HG03342 (cell line): ENCODE results near the gene SHPK.

Experiments
- ATAC-seq: cut with Tn5 transposase; IDR thresholded peaks from one replicate; pipeline ENCODE4 v1.9.1; 2021; ENCODE audit warnings: mild to moderate bottlenecking, moderate library complexity; ENCODE audit not compliant: unreplicated experiment

SHPK gene

GRCh38 chr17:3663102-3664011 is 27.3 kb upstream of the SHPK start:
- no peak for ATAC-seq

DNA sequence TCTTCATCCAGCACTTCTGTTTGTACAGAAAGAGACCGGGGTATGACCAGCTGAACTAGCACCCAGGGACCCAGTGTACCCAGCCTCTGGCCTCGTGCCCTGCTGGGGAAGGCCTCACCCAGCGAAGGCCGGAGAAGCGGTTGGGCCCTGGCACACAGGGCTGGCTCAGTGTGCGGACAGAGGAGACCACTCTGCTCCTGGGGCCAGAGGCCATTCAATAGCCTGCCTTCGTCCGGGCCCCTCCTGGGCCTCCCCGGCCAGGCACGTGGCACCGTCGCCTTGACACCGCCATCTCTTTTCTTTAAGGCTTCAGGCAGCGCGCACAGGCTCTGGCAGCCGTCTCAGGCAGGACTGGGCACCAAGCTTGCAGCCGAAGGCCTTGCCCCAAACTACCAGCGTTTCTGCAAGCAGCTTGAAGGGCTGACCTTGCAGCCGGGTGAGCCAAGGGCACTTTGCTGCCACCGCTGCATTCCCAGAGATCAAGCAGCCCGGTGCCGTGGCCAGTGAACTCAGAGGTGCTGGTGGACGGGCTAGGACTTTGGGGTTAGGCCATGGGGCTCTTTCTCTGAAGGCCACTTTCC is 24.4 kb upstream of the SHPK start:
- no peak for ATAC-seq

- no peak for ATAC-seq
Observed at GRCh38 chr17:3659541-3660111, 23.6 kb upstream of the SHPK start.

GRCh38 chr17:3658784-3659449 is 22.9 kb upstream of the SHPK start:
- ATAC-seq = no peak

- no peak for ATAC-seq
Observed at GRCh38 chr17:3657874-3658783, 22.1 kb upstream of the SHPK start.

DNA sequence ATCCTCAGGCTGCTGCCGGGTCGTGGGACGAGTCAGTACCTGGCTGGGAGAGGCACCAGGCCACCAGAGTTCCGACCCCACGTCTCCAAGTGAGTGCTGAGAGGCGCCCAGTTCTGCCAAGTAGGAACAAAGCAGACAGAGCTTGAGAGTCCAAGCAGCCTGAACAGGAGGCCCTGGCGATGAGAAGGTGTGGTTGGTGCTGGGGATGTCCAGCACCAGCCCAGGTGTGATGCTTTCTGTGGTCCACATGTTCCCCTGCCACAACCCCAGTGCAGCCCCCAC is 21.5 kb upstream of the SHPK start:
- ATAC-seq = no peak

GRCh38 chr17:3656755-3657587 is 20.9 kb upstream of the SHPK start:
- no peak for ATAC-seq

- no peak for ATAC-seq
Observed at GRCh38 chr17:3656353-3656752, 20.3 kb upstream of the SHPK start.

DNA sequence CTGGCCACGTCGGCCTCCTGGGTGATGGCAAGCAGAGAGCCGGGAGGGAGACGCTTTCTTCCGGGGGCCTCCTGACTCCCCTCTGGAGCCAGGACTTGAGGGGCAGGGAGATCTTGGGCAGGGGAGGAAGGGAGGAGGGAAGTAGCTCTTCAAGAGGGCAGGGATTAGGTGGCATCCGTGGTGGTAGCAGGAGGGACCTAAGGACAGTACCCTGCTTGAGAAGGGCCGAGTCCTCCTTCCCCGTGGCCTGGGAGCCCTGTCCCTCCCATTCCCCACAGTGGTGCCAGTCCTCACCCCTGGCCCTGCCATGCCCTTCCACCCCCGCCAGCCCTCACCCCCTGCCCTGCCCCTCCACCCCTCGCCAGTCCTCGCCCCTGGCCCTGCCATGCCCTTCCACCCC is 19.7 kb upstream of the SHPK start:
- no peak for ATAC-seq

DNA sequence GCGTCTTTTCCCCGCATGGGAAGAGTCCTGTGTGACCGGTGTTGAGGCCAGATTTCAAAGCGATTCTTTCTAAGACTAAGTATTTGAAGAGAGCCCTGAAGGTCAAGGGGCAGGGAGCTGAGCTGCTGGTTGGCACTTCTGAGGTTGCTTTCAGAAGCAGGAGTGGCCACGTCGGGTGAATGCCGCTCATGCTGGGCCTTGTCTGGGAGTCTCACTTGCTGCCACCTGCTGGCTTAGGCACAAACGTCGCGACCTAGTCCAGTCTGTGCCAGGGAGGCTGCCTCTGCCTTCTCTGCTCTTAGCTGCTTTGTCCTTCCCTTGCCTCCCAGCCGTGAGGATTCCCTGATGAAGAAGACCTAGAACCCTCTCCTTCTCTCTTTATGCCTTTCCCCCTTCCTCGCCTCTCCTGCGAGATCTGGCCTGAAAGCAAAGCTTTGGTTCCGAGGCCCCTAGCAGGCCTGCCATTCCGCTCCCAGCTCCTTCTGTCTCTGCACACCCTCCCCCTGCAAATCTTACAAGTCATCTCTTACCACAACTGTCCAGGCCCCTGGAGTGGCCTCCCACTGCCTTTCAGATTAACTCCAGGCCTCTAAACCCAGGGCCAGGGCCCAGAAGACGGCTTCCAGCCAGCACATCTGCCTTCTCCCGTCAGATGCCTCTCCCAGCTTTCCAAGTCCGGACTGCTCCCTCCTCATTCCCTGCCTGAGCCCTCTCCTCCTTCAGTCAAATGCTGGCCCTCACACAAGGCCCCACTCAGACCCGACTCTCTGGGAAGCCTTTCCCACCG is 11.9 kb upstream of the SHPK start:
- ATAC-seq = no peak

DNA sequence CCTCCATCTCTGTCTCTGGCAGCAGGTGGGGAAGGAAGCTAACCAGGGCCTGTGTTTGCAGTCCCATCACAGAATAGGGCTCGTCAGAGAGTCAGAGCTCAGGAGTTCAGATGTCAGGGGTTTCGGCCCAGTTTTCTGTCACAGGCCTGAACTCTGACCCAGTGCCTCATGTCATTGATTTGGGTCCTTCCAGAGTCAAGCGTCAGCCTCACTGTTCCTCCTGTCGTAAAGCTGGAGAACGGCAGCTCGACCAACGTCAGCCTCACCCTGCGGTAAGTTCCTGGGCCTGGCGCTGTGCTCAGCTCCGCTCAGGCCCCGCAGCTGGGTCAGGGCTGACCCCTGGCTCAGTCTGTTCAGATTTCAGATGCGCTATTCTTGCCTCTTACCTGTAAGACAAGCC is 11.2 kb upstream of the SHPK start:
- no peak for ATAC-seq

DNA sequence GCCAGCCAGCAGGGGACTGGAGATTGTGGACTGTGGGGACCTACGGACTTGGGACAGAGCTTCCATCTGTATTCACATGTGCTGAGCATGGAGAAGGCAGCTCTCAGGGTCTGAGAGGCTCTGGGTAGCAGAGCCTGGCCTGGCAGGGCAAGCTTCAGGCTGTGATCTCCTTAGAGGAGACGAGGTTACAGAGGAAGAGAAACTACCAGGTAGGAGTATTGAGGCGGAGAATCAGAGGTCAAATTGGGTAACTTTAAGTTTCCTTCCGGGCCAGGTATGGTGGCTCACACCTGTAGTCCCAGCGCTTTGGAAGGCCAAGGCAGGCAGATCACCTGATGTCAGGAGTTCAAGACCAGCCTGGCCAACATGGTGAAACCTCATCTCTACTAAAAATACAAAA is 9.3 kb upstream of the SHPK start:
- no peak for ATAC-seq

DNA sequence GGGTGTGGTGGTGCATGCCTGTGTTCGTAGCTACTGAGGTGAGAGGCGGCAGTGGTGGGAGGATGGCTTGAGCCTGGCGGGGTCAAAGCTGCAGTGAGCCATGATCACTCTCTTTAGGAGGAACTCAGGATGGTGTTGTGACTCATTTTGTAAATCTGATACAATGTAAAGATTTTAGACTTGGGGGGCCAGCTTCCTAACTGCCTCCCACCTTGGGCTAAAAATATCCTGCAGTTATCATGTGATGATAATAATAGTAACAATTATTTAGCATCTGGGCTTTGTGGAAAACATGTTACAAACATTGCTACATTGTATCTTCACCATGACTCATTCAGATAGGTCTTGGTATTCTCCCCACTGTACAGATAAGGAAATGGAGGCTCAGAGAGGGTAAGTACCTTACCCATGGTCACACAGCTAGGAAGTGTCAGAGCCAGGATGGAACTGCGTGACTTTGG is 7.9 kb upstream of the SHPK start:
- ATAC-seq = no peak

DNA sequence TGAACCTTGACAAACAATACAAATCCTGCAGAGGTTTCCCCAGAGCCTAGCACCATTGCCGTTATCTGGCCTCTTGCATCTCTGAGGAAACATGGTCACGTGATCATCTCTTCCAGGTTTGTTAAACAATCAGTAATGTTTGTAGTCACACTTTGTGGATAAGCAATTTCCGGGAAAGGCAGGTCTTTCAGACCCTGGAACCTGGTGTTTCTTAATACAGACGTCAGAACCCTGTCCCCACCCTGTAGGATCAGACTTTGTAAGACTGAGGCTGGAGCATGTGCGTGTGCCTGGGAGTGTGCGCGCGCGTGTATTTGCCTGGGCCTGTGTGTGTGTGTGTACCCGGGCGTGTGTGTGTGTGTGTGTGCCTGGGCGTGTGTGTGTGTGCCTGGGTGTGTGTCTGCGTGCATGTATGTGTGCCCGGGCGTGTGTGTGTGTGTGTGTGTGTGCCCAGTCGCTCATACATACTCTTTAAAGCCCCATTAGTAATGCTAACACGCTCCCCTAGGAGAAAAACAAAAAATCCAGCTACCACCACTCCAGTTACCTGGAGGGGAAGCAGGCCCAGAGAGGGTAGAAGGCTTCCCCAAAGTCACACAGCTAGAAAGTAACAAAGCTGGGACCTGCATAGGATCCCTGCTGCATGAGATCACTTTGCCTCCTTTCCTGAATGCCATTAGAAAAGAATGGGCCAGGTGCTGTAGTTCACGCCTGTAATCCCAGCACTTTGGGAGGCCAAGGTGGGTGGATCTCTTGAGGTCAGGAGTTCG is 5.9 kb upstream of the SHPK start:
- no peak for ATAC-seq

- no peak for ATAC-seq
Observed at GRCh38 chr17:3641014-3641413, 5.0 kb upstream of the SHPK start.

DNA sequence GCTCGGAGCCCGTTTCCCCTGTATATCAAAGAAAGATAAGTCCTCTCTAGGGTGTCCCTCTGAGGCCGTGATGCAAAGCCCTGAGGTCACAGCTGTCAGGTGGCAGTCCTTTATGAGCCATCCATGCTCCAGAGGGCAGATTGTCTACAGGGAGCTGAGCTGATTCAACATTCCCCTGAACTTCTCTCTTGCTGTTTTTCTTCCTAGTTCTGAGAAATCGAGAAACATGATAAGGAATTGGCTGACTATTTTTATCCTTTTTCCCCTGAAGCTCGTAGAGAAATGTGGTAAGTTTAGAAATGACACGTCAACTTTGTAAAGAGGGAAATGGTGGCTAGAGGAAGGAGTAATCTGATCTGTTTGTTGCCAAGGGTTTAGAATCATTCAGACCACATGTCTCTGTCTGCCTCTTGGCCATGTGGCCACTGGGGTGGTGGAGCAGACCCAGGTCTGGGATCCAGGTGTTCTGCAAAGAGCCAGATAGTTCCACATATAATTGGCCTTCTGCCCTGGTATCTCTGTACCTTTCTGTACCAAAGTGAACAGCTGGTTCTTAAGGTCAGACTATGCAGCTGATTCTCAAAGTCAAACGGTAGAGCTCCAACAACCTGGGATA is 4.0 kb upstream of the SHPK start:
- ATAC-seq = no peak

- ATAC-seq = peak; percentile 11
Observed at GRCh38 chr17:3636908-3637373, 891 bp upstream of the SHPK start.
